Measurements from ENCODE around the gene GABRB3.

The GABRB3 gene

DNA sequence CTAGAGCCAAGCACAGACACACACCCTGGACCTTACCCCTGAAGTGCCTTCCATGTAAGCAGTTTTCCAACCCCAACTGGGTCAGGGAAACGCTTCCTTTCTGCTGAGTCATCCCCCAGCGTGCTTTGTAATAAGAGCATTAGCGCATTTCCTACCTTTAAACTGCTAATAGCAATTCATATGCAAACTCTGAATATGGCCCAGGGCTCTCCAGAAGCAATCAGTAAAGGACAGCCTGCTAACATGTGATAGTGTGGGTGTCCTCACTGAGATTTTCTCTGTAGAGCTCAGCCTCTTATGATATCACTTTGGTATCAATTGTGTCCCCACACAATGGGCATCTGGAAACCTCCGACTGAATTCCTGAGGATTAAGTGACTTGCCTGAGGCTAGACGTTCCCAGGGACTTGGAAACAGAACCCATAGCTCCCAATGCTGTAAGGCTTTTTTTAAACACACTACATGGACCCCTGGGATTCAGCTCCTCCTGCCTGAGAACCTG lies 5.6 kb downstream of the GABRB3 start:
- H3K4me3 ChIP-seq (ENCODE audit: low read length): no peak overlapping the region
- TF ChIP-seq, protein P1, sequence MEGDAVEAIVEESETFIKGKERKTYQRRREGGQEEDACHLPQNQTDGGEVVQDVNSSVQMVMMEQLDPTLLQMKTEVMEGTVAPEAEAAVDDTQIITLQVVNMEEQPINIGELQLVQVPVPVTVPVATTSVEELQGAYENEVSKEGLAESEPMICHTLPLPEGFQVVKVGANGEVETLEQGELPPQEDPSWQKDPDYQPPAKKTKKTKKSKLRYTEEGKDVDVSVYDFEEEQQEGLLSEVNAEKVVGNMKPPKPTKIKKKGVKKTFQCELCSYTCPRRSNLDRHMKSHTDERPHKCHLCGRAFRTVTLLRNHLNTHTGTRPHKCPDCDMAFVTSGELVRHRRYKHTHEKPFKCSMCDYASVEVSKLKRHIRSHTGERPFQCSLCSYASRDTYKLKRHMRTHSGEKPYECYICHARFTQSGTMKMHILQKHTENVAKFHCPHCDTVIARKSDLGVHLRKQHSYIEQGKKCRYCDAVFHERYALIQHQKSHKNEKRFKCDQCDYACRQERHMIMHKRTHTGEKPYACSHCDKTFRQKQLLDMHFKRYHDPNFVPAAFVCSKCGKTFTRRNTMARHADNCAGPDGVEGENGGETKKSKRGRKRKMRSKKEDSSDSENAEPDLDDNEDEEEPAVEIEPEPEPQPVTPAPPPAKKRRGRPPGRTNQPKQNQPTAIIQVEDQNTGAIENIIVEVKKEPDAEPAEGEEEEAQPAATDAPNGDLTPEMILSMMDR (IDR thresholded peaks at IDR 0.05; ENCODE audit: insufficient read depth, low read depth, low read length, missing control alignments): no peak
- no peak for DNase-seq (ENCODE audit: low read depth)

DNA sequence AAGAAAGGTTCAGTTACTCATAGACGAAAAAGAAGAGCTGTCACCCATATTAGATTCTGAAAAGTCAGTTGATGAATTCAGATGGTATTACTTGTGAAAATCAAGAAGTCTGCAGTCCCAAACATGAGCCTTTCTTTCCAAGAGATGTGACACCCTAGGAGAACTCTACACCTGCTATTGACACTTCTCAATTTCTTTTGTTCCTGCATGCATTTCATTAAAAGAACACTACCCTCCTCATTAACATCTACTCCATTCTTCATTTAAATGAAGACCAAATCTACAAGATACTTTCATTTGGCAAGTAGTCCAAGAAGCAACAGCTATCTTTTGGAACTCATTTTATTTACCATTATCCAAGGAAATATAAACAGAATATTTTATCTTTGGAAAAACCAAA lies 6.6 kb downstream of the GABRB3 start:
- no peak for DNase-seq (ENCODE audit: low read depth)
- no peak overlapping the region for H3K4me3 ChIP-seq (ENCODE audit: low read length)
- TF ChIP-seq, protein P1 (IDR thresholded peaks at IDR 0.05; ENCODE audit: insufficient read depth, low read depth, low read length, missing control alignments): no peak

DNA sequence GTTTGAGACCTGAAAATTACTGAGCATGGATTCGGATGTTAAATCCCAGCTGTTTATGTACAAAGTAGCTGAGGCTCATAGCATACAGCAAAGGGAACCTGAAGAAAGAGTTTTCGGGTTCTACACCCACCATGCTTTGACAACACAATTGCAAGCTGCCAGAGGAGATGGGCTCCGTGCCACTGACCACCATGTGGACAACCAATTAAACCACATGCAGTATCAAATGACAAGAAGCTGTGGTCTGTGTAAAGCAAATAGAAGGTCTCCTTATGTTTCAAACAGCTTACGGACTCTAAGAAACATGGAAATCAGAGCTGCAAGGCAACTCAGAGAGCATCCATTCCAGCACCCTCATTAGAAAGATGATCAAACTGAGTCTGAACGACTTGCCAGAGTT lies 12.9 kb downstream of the GABRB3 start:
- no peak overlapping the region for H3K4me3 ChIP-seq (ENCODE audit: low read length)
- no peak for DNase-seq (ENCODE audit: low read depth)
- TF ChIP-seq, protein P1 (IDR thresholded peaks at IDR 0.05; ENCODE audit: insufficient read depth, low read depth, low read length, missing control alignments): no peak

DNA sequence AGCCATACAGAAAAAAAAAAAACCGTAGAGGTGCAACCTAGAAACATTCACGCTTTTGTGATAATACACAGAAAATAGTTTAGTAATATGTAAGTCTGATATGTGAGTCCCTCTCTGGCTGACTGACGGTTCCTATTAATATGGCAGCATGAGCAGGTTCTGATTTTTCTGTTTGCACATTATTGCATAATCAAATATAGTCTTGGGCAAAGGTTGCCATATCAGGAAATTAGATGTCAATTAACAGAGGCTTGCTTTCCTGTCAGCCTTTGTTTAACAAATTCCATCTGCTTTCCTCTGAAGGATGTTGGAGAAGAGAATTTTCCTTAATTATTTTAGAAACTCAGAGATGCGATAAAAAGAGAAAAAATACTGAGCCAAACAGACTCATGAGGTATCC lies 14.8 kb downstream of the GABRB3 start:
- TF ChIP-seq, protein P1 (IDR thresholded peaks at IDR 0.05; ENCODE audit: insufficient read depth, low read depth, low read length, missing control alignments): no peak
- no peak for DNase-seq (ENCODE audit: low read depth)
- H3K4me3 ChIP-seq (ENCODE audit: low read length): no peak overlapping the region

DNA sequence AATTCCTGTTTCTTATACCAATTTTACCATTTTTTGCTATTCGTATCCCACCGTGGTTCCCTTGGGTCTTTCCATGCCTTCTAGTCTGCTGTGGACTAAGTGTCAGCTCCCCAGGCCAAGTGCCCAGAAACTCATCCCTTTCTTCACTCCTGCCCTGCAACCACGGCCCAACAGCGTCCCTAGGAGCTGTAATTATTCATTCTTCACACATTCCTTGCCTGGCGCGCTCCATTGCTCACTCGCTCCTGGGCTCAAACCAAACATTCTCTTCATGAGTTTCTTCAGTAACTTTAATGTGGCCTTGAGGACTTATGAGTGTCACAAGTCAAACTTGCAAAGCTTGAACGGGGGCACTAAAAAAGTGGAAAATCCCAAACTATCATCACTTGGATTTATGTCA lies 15.7 kb downstream of the GABRB3 start:
- no peak overlapping the region for H3K4me3 ChIP-seq (ENCODE audit: low read length)
- no peak for DNase-seq (ENCODE audit: low read depth)
- TF ChIP-seq, protein P1 (IDR thresholded peaks at IDR 0.05; ENCODE audit: insufficient read depth, low read depth, low read length, missing control alignments): no peak

- no peak for DNase-seq (ENCODE audit: low read depth)
Observed at GRCh38 chr15:26744894-26745293, 28.0 kb downstream of the GABRB3 start.

DNA sequence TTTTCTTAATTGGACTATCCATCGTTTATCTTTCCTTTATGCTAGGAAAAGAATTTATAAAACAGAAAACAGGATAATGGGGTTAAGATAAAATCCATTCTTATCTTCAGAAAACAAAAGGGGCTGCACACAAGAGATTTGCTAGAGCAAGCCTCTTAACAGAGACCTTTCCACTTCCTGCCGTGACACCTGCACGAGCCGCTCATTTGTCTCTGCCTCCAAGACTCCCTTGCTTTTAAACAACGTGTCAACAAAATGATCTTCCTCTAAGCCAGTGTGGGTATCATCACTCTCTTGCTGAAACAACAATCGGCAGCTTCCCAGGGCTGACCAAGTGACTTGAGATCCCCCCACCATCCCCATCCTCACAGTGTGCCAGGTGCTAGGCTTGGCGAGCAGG lies 33.1 kb downstream of the GABRB3 start:
- TF ChIP-seq, protein P1 (IDR thresholded peaks at IDR 0.05; ENCODE audit: insufficient read depth, low read depth, low read length, missing control alignments): no peak
- no peak overlapping the region for H3K4me3 ChIP-seq (ENCODE audit: low read length)
- DNase-seq (ENCODE audit: low read depth): no peak

More at GRCh38 chr15:26744894-26745293, 28.0 kb downstream of the GABRB3 start:
- TF ChIP-seq, protein P1 (IDR thresholded peaks at IDR 0.05; ENCODE audit: insufficient read depth, low read depth, low read length, missing control alignments): no peak
- no peak overlapping the region for H3K4me3 ChIP-seq (ENCODE audit: low read length)
